ENCODE measurements around the gene FOXK1.

Gene FOXK1

GRCh38 chr7:4772306-4772705 is 90.2 kb downstream of the FOXK1 start:
- CTCF ChIA-PET = no interaction called here

DNA sequence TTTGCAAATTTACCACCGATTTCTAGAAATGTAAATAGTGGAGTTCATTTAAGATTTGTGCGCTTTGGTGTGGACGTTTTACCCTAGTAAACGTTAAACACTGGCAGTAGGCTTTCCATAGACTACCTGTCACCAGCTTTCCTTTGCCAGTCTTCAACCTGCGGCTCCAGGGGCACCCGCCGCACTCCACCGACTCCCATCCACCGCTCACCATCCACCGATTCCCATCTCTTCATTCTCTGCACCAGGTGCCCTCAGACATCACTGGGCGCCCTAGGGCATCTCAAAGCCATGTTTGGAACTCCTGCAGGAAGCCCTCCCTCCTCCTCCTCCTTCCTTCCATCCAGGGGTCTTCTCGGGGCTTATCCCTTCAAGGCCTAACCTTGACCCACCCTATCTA is 91.9 kb downstream of the FOXK1 start:
- POLR2A ChIA-PET (ENCODE audit: low non-redundant PET) = no interaction called here
- TF ChIP-seq, protein P1, sequence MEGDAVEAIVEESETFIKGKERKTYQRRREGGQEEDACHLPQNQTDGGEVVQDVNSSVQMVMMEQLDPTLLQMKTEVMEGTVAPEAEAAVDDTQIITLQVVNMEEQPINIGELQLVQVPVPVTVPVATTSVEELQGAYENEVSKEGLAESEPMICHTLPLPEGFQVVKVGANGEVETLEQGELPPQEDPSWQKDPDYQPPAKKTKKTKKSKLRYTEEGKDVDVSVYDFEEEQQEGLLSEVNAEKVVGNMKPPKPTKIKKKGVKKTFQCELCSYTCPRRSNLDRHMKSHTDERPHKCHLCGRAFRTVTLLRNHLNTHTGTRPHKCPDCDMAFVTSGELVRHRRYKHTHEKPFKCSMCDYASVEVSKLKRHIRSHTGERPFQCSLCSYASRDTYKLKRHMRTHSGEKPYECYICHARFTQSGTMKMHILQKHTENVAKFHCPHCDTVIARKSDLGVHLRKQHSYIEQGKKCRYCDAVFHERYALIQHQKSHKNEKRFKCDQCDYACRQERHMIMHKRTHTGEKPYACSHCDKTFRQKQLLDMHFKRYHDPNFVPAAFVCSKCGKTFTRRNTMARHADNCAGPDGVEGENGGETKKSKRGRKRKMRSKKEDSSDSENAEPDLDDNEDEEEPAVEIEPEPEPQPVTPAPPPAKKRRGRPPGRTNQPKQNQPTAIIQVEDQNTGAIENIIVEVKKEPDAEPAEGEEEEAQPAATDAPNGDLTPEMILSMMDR (conservative IDR thresholded peaks at IDR 0.05; ENCODE audit: low read depth) = no peak
- no peak for DNase-seq (ENCODE audit: low spot score)
- CTCF ChIA-PET = no interaction called here
- H3K27ac ChIP-seq = peak overlapping the region; percentile 87

More at GRCh38 chr7:4772306-4772705, 90.2 kb downstream of the FOXK1 start:
- H3K27ac ChIP-seq = no peak overlapping the region
- DNase-seq (ENCODE audit: low spot score) = no peak
- POLR2A ChIA-PET (ENCODE audit: low non-redundant PET) = no interaction called here
- TF ChIP-seq, protein P1 (conservative IDR thresholded peaks at IDR 0.05; ENCODE audit: low read depth) = no peak

DNA sequence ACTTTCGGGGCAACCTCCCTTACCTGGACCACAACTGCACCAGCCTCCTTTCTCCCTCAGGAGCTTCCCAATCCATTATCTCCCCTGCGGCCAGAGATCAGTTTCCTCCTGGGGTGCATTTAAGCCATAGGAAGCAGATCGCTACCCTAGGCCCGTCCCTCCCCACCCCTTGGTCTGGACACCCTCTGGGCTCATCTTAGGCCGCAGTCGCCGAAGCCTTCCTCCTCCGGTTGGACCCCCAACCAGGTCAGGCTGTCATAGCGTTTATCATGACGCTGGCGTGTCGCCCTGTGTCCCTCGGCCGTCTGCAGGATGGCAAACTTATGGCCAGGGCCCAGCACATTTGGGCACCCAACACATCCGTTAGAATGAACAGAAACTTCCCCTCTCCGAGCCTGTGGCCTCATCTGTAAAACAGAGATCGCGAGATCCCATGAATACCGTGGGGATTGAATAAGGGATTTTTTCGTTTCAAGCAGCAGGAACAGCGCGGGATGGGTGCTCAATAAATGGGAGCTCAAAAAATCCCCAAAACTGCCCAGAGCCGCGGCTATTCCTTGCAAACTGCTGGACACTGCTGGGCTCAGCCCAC is 92.7 kb downstream of the FOXK1 start:
- CTCF ChIA-PET = interaction anchor here (0.6 to 1.1 kb wide), 6 partner anchors 11 to 143 kb away, joined by 3 to 5 read pairs (median 3); no protein-coding TSS in a partner anchor
- POLR2A ChIA-PET (ENCODE audit: low non-redundant PET) = interaction anchor here (0.6 to 0.7 kb wide), 3 partner anchors 9 to 409 kb away, joined by 3 to 4 read pairs (median 4); no protein-coding TSS in a partner anchor
- DNase-seq (ENCODE audit: low spot score) = peak; percentile 72
- TF ChIP-seq, protein P1 (conservative IDR thresholded peaks at IDR 0.05; ENCODE audit: low read depth) = no peak
- peak overlapping the region; percentile 87 for H3K27ac ChIP-seq

- peak within 1 kb of the TSS; percentile 87 for H3K27ac ChIP-seq
- ChIA-PET CTCF (interaction anchor here (0.6 to 1.1 kb wide), 6 partner anchors 12 to 468 kb away, joined by 3 to 5 read pairs (median 3); no protein-coding TSS in a partner anchor), POLR2A (ENCODE audit: low non-redundant PET) (interaction anchor here (0.6 to 0.7 kb wide), 3 partner anchors 8 to 408 kb away, joined by 3 to 4 read pairs (median 4); no protein-coding TSS in a partner anchor)
- TF ChIP-seq, protein P1 (conservative IDR thresholded peaks at IDR 0.05; ENCODE audit: low read depth) = no peak
- DNase-seq (ENCODE audit: low spot score) = peak; percentile 99
These were observed 93.3 kb downstream of the FOXK1 start, which contains the start of gene AP5Z1 for GRCh38 chr7:4775250-4775847. Gene AP5Z1, plus strand, starts transcription at chr7:4775623. Its CDS starts 93 bp downstream, at chr7:4775716.

- peak; percentile 30 for DNase-seq (ENCODE audit: low spot score)
- ChIA-PET POLR2A (ENCODE audit: low non-redundant PET) (no interaction called here), CTCF (interaction anchor here (0.6 to 0.9 kb wide), 2 partner anchors 14 to 468 kb away, joined by 3 read pairs; no protein-coding TSS in a partner anchor)
- TF ChIP-seq, protein P1 (conservative IDR thresholded peaks at IDR 0.05; ENCODE audit: low read depth) = no peak
- peak overlapping the region; percentile 87 for H3K27ac ChIP-seq
These were observed 93.9 kb downstream of the FOXK1 start for GRCh38 chr7:4775848-4776623.

GRCh38 chr7:4779118-4779517 is 97.0 kb downstream of the FOXK1 start:
- DNase-seq (ENCODE audit: low spot score) = no peak
- ChIA-PET POLR2A (ENCODE audit: low non-redundant PET) (no interaction called here), CTCF (interaction anchor here (0.6 kb wide), 2 partner anchors 110 to 170 kb away, joined by 3 to 4 read pairs; no protein-coding TSS in a partner anchor)
- TF ChIP-seq, protein P1 (conservative IDR thresholded peaks at IDR 0.05; ENCODE audit: low read depth) = no peak
- no peak overlapping the region for H3K27ac ChIP-seq

Measured in RWPE1 (cell line).